Sigmoid colon (tissue), 4 donors: ENCODE results near the gene SH3GL2.

Experiments used
- EP300 ChIP-seq, 4 donors: sonication (generic); formaldehyde crosslinking; IDR thresholded peaks; one replicate each; pipeline ENCODE4 v1.6.1; 2017; ENCODE audit warnings: antibody characterized with exemption in 4 of 4
- POLR2A ChIP-seq, 2 donors: fragments of 450-650 bp; IDR thresholded peaks; one replicate each; pipeline ENCODE4 v1.6.1; 2016; ENCODE audit warnings: antibody characterized with exemption in 2 of 2, mild to moderate bottlenecking in 2 of 2, moderate library complexity in 2 of 2
- POLR2AphosphoS5 ChIP-seq, 4 donors: sonication (generic); formaldehyde crosslinking; IDR thresholded peaks; one replicate each; pipeline ENCODE4 v1.6.1; 2017; ENCODE audit warnings: antibody characterized with exemption in 4 of 4
- TF ChIP-seq, protein P1 (sequence below), 4 experiments: fragments of 450-650 bp in 3 of 4; fragments of 200-600 bp in 1 of 4; IDR thresholded peaks; one replicate each; pipeline ENCODE4 v1.5.1; 2016 to 2019; ENCODE audit warnings: antibody characterized with exemption in 4 of 4, mild to moderate bottlenecking in 3 of 4, moderate library complexity in 2 of 4

DNA sequence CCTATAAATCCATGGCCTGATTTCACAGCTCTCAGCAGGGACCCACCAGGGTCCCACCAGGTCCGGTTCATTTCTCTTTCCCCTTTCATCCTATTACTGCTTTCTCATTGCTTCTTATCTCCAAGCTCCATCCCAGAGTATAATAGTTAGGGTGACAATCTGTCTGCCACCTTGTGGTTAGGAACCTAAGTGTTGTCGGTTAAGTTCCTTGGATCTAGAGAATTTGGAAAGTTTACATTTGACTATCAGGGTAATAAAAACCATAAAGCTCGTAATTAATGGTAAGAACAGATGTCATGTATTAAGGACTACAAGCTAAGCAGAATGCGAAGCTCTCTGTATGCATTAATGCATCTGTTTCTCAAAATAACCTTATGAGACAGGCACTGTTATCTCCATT is 259.1 kb downstream of the SH3GL2 start:
- TF ChIP-seq POLR2AphosphoS5 (IDR thresholded peaks at IDR 0.05) (no peak), POLR2A (IDR thresholded peaks at IDR 0.05) (no peak), EP300 (IDR thresholded peaks at IDR 0.05) (no peak)
- TF ChIP-seq, protein P1, sequence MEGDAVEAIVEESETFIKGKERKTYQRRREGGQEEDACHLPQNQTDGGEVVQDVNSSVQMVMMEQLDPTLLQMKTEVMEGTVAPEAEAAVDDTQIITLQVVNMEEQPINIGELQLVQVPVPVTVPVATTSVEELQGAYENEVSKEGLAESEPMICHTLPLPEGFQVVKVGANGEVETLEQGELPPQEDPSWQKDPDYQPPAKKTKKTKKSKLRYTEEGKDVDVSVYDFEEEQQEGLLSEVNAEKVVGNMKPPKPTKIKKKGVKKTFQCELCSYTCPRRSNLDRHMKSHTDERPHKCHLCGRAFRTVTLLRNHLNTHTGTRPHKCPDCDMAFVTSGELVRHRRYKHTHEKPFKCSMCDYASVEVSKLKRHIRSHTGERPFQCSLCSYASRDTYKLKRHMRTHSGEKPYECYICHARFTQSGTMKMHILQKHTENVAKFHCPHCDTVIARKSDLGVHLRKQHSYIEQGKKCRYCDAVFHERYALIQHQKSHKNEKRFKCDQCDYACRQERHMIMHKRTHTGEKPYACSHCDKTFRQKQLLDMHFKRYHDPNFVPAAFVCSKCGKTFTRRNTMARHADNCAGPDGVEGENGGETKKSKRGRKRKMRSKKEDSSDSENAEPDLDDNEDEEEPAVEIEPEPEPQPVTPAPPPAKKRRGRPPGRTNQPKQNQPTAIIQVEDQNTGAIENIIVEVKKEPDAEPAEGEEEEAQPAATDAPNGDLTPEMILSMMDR (IDR thresholded peaks at IDR 0.05): no peak
